Renal cortical epithelial cell (primary cell): ENCODE results near the gene CAPRIN1. TPM values are rescaled to one million over a fixed set of nuclear protein-coding genes. Genes with fewer than 3 reads are reported as not detected.

ENCODE experiments used
- DNase-seq: peaks from one replicate; pipeline ENCODE4 v3.0.0-alpha.2; 2011; ENCODE audit warnings: low read depth
- total RNA-seq: library from RNA; depleted of rRNA; stranded (reverse); fragments of >200 nt; gene quantifications from 2 replicates; pipeline ENCODE4 v1.2.3, GENCODE V29; 2014

The CAPRIN1 gene, protein sequence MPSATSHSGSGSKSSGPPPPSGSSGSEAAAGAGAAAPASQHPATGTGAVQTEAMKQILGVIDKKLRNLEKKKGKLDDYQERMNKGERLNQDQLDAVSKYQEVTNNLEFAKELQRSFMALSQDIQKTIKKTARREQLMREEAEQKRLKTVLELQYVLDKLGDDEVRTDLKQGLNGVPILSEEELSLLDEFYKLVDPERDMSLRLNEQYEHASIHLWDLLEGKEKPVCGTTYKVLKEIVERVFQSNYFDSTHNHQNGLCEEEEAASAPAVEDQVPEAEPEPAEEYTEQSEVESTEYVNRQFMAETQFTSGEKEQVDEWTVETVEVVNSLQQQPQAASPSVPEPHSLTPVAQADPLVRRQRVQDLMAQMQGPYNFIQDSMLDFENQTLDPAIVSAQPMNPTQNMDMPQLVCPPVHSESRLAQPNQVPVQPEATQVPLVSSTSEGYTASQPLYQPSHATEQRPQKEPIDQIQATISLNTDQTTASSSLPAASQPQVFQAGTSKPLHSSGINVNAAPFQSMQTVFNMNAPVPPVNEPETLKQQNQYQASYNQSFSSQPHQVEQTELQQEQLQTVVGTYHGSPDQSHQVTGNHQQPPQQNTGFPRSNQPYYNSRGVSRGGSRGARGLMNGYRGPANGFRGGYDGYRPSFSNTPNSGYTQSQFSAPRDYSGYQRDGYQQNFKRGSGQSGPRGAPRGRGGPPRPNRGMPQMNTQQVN
- total RNA-seq = 193 and 362 TPM in 2 replicates

DNA sequence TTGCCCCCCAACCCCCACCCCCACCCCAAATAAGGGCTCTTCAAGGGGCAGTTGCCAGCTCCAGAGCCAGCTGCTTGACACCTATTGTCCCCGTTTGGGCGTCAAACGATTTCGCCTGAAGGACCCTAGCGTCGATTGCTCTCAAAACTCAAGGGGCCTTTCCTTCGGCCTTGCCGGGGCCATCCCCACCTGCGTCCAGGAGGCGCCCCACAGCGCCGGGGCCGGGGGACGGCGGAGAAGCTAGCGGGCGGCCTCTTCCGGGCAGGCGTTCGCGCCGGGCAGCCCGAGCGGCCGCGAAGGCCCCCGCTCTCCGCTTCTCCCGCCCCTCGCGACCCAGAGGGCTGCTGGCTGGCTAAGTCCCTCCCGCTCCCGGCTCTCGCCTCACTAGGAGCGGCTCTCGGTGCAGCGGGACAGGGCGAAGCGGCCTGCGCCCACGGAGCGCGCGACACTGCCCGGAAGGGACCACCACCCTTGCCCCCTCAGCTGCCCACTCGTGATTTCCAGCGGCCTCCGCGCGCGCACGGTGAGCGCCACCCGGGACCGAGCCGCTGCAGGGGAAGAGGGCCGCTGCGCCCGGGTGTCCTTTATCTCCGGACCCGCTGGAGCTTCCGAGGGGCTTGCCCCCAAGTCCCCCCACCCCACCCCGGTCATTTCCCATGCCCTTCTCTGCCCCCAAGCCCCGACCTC, at the start of gene CAPRIN1:
CAPRIN1 (plus strand) TSS at position 383 of the 687 bp plus-strand sequence. CDS start 690 bp downstream, outside the sequence.
- DNase-seq = peak; percentile 73

DNA sequence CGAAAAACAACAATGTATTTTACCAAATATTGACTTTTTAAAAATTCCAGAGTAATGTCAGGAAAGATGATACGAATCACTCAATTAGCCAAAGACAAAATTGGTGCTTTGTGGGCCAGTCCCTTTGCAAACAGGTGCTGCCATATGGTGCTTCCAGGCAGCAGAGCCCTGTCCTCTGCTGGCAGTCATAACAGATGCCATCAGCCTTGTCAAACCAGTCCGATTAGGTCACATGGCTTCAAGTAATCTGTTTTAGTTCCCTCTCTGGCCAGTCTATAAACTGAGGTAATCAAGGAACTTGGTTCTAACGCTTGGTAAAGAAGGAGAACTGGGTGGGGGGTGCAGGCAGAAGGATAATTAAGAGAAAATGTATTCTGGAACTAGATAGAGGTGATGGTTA, 49.1 kb upstream of the CAPRIN1 start:
- DNase-seq = no peak

DNA sequence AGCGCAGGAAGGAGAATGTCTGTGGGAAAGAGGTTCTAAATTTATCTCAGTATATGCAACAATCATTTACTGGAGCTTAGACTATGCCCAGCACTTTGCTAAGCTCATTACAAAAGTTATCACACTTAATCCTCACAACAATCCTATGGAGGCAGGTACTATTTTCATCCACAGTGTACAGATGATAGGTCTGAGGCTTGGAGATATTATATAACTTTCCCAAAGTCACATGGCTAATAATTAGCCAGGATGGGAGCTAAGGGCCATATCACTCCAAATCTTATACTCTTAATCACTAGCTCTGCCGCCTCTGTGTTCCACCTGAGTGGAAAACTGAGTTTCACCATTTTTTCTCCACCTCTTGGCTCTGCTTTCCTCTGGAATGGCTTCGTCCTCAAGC, 47.3 kb upstream of the CAPRIN1 start:
- DNase-seq = no peak

DNA sequence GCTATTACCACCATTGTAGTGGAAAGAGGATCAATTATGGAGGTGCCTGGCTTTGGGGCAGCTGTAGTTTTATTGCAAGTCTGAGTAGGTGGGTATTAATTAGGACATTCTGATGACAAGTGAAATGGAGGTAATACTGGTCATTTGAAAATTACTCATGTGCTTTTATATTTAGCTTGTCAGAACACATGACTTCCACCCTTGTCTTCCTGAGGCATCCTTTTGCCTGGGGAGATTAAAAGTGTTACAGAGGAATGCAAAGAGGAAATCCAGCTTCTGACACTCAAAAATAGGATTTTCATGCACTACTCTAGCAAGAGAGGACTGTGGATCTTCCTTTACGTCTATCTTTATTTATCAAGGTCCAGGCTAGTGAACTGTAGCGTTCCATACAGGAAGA, 44.7 kb upstream of the CAPRIN1 start:
- DNase-seq = no peak

DNA sequence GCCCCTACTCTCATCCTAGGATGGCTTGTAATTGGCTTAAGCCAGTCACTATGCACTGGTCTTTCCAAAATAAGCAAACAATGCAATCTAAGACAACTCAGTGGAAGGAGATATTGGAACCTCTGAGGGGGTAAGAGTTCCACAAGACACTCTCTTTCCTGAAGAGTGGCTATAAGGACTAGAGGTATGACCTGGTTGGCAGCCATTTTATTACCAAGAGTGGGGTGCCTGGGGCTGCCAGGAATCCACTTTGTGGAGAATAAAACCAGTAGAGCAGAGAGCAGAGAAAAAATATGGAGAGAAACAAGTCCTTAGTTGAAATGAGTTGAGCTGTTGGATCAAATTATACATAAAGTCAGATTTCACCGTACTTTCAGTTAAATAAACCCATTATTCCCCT, 38.8 kb upstream of the CAPRIN1 start:
- no peak for DNase-seq

DNA sequence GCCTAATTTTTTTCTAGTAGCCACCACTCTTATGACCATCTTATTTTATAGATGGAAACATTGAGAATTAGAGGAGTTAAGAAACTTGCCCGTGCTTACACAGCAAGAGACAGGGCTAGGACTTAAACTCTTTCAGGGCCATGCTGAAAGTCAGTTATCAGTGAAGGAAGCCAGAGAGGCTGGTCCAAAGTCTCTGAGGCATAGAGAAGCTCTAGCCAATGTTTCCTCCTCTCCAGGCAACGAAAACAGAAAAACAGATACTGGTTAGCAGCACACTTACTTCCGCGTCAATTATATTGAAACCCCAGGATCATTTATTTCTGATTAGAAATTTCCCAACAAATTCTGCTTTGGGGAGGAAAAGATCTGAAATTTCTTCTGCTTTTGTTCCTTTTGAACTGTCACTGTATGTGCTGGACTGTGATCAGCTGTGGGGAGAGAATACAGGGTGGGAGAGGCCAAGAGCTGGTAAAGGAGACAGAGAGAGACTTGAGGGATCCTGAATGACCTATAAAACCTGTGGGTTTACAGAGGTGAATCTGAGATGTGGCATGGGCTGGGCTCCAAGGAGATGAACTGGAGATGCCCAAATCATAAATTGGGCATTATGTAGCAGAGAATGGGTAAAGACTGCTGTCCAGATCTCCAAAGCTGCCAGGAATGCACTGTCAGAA, 37.5 kb upstream of the CAPRIN1 start:
- no peak for DNase-seq

DNA sequence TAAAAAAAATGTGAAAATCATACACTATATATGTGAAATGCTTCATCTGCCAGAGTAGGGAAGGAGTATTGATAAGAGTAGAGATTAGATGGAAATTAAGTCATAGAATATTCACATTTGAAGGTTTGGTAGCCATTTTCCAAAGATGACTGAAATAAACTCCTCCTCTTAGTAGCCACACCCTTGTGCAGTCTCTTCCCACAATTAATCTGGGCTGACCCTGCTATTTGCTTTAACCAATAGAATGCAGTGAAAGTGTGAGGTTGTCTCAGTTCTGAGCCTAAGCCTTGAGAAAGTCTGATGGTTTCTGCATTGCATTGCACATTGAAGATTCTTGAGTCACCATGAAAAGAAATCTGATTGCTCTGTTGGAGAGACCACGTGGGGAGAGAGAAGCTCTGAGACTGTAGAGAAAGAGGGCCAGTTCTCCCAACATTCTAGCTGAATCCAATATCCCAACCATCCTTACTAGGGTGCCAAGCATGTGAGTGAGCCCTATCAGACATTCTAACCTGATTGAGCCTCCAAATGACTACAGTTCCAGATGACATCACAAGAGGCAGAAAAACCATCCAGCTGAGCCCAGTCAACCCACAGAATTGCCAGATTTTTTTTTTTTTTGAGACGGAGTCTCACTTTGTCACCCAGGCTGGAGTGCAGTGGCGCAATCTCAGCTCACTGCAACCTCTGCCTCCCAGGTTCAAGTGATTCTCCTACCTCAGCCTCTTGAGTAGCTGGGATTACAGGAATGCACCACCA, 29.4 kb upstream of the CAPRIN1 start:
- no peak for DNase-seq

DNA sequence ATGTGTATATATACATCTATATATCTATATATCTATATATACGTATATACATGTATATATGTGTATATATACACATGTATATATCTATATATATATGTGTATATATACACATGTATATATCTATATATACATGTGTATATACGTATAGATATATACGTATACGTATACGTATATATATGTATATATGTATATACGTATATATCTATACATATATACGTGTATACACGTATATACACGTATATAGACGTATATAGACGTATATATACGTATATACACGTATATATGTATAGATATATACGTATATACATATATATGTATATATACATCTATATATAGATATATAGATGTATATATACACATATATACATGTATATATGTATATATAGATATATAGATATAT, 25.1 kb upstream of the CAPRIN1 start:
- no peak for DNase-seq

DNA sequence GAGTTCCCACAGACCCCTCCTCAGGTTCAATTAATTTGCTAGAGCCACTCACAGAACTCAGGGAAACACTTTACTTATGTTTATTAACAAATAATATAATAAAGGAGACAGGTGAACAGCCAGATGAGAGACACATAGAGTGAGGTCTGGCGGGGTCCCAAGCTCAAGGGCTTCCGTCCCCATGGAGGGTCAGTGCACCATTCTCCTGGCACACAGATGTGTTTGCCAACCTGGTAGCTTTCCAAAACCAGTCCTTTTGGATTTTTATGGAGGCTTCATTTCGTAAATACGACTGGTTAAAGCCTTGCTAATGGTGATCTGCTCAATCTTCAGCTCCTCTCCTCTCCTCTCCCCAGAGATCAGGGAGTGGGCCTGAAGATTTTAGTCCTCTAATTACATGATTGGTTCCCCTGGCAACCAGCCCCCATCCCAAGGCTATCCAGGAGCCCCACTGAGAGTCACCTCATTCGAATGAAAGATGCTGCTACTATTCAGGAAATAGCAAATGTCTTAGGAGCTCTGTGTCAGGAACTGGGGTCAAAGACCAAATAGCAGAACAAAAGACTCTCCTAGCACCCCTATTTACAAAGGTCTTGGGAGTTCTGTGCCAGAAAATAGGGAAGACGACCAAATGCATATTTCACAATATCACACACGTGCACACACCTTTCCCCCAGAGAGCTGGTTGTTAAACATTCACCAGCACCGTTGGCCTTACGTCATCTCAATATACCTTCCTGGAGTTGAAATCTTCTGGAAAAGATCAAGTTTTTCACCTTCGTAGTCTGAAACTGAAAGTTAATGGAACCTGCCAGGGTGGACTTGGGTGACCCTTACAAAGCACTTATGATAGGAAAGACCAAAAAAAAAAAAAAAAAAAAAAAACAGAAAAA, 23.8 kb upstream of the CAPRIN1 start:
- peak; percentile 60 for DNase-seq

DNA sequence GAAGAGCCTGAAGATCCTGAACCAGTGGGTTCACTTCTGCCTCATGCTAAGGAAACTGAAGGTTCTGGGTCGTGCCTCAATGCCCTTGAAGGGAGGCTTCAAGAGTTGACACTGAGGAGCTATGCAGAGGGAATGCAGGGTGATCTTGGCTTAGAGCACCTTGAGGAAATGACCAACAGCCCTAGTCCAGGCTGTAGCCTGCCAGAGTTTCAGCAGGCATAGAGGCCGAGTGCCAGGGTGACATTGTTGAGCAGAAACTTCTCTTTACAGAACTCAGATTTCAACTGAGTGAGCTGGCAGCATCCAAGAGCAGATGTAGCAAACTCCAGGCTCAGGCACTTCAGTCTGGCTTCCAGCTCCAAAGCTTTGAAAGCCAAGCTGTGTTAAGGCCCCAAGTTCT, 23.1 kb upstream of the CAPRIN1 start:
- peak; percentile 34 for DNase-seq

DNA sequence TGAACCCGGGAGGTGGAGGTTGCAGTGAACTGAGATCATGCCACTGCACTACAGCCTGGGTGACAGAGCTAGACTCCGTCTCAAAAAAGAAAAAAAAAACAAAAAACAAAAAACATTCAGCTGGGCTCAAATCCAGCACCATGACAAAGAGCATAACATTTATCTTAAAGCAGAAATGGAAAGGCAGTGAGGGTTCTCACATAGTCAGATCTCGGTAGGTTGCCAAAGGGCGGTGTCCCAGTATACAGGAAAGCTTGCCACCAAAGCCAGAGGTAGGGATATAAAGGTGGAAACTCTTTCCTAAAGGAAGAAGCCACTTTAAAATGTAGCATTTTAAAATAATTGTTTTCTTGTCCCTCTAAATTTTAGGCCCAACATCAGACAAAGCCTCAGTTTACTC, 22.4 kb upstream of the CAPRIN1 start:
- DNase-seq = no peak

DNA sequence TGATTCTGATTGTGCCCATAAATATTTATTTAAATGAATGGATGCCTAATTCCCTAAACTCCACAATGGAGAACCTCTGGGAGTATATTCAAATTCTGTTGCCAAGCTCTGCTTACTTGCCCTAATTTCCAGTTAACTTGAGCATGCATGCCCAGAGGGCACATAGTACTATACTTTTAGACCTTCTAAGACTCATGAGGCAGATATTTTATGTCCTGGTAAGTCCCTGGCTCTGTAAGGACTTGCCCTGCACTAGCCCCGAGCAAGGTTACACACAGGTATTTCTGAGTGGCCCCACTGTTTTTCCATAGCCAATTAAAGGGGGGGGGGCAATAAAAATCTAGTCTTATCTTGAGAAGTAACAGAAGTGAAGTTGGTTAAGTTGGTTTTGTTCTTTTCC, 21.1 kb upstream of the CAPRIN1 start:
- peak; percentile 66 for DNase-seq

DNA sequence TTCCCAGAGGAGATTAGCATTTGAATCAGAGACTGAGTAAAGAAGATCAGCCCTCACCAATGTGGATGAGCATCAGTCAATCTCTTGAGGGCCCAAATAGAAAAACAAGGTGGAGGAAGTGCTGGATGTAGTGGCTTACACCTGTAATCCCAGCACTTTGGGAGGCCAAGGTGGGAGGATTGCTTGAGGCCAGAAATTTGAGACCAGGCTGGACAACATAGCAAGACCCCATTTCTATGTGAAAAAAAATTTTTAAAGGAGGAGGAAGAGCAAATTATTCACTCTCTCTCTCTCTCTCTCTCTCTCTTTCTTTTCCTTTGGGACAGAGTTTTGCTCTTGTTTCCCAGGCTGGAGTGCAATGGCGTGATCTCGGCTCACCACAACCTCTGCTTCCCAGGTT, 18.1 kb upstream of the CAPRIN1 start:
- no peak for DNase-seq

DNA sequence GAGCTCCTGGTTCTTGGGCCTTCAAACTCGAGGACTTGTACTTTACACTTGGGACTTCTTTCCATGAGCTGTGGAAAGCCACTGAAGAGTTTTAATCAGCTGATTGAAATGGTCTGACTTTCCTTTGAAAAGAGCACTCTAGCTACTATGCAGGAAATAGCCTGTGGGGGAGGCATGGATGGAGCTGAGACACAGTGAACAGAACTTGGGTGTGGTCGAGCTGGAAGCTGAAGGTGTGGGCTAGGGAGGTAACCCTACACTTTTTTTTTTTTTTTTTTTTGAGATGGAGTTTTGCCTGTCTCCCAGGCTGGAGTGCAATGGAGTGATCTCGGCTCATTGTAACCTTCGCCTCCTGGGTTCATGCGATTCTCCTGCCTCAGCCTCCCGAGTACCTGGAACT, 17.5 kb upstream of the CAPRIN1 start:
- no peak for DNase-seq

DNA sequence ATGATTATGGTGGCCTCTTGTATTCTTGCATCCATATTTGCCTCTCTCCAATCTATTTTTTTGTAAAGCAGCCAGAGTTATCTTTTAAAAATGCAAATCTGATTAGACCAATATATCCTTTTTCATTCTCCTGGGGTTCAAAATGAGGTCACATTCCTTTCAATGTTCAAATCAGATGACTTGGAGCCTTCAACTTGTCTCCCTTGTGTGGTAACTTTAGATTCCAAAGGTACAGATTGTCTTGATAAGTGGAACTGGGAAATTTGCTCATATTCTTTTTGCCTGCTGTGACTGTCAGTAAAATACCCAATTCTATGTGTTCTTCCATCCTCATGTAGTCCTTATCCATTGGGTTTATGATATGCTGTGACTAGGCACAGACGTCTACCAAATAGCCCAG, 15.1 kb upstream of the CAPRIN1 start:
- no peak for DNase-seq

DNA sequence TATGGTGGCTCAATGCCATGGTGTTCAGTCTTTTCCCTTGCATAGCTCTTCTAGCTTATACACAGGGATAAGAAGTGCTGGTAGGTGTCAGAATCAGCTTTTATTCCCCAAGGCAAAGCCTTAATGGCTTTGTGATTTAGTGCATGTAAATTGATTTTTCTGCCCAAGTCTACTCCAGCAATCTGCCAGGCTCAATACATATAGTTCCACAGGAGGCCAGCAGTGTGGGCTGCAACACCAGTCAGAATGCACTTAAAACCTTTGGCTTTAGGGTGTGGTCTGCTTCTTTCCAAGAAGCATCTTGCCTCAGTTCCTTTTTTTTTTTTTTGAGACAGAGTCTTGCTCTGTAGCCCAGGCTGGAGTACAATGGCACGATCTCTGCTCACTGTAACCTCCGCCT, 14.5 kb upstream of the CAPRIN1 start:
- DNase-seq = no peak

DNA sequence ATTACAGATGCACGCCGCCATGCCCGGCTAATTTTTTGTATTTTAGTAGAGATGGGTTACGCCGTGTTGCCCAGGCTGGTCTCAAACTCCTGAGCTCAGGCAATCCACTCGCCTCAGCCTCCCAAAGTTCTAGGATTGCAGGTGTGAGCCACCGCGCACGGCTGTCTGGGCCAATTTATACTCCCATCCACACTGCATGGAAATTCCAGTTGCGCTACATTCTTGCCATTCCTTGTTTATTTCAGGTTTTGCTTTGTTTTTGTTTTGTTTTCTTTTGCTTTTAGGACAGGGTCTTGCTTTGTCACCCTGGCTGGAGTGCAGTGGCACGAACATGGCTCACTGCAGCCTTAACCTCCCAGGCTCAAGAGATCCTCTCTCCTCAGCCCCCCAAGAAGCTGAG, 11.0 kb upstream of the CAPRIN1 start:
- DNase-seq = no peak

DNA sequence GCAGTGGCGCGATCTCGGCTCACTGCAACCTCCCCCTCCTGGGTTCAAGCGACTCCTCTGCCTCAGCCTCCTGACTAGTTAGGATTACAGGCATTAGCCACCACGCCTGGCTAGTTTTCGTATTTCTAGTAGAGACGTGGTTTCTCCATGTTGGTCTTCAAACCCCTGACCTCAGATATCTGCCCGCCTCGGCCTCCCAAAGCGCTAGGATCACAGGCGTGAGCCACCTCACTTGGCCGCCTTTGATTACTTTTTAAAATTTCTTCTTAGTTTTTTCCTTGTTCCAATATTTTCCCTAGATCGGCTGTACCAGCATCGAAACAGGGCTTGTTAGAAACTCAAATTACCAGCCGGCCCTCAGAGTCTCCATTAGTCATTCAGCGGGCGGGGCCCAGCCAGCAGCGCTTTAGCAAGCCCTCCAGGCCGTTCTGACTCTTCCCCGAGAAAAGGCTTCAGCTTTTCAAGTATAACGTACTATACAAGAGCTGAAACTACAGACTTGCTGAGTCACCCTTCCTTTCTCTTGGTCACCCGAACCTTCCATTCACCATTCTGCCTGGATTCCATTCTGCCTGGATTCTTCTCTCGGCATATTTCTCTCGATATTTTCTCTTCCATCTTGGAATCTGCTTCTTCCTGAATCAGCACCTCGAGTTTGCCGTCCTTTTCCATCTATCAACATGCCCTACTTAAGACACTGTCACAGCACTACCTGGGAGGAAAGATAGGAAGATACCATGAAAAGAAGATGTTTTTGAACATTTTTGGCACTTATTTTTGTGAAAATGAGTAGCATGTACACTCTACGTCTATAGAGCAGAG, 6.7 kb upstream of the CAPRIN1 start:
- DNase-seq = peak; percentile 75

DNA sequence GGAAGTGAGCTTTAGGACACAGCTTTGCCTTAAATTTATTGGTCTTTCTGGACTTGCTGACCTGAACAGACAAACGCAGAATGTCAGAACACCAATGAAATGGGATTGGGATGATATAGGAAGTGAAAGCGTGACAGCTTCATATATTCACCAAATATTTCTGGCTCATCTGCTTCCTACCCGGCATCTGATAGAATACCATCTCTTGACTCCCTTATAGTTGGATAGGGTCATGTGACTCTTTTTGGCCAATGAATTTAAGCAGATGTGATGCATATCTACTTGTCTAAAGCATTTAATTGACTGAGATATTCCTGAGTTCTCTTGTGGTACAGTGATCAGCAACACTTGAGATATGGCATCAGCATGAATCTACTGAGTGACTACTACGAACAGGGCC, 2.5 kb upstream of the CAPRIN1 start:
- no peak for DNase-seq
